ENCODE data around the gene NUTF2. TPM values are rescaled to one million over a fixed set of nuclear protein-coding genes. Genes with fewer than 3 reads are reported as not detected.

NUTF2 gene
- total RNA-seq, 1 donor from 2014 or later = 177 TPM

- DNase-seq (ENCODE audit: low spot score, unreplicated experiment) = no peak
- Mint-ChIP-seq H3K27ac (no peak overlapping the region), H3K36me3 (ENCODE audit: insufficient read depth) (no peaks in the 10 kb centered on the region), H3K4me3 (ENCODE audit: low read depth) (no peak overlapping the region), H3K9me3 (ENCODE audit: low read depth) (no peaks in the 10 kb centered on the region), H3K4me1 (ENCODE audit: low read depth) (no peaks in the 10 kb centered on the region), H3K27me3 (no peaks in the 10 kb centered on the region)
- no peak for TF ChIP-seq CTCF (IDR thresholded peaks at IDR 0.05; ENCODE audit: unreplicated experiment)
These were observed 32.2 kb upstream of the NUTF2 start for GRCh38 chr16:67814567-67814966.

GRCh38 chr16:67820608-67821259 lies 26.0 kb upstream of the NUTF2 start:
- Mint-ChIP-seq H3K27ac (no peak overlapping the region), H3K9me3 (ENCODE audit: low read depth) (no peaks in the 10 kb centered on the region), H3K36me3 (ENCODE audit: insufficient read depth) (peaks cover 2% of the 10 kb centered on the region), H3K27me3 (no peaks in the 10 kb centered on the region), H3K4me3 (ENCODE audit: low read depth) (no peak overlapping the region), H3K4me1 (ENCODE audit: low read depth) (no peaks in the 10 kb centered on the region)
- TF ChIP-seq CTCF (IDR thresholded peaks at IDR 0.05; ENCODE audit: unreplicated experiment) = no peak
- DNase-seq (ENCODE audit: low spot score, unreplicated experiment) = no peak

DNA sequence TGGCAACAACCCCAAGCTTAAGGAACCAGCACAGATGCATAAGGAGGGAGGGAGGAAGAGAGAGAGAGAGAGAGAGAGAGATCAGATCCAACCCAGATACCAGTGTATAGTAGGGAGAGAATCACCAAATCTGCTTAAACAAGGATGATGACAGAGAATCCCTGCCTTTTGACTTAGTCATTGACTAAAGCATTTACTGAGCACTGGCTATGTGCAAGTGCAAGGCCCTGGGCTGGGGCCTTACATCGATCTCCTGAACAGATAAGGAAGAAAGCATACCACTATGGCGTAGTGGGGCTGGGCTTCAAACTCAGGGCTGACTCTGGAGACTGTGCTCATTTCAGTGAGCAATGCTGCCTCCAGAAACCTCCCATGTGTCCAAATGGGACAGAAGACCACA lies 24.2 kb upstream of the NUTF2 start:
- DNase-seq (ENCODE audit: low spot score, unreplicated experiment) = no peak
- Mint-ChIP-seq H3K4me3 (ENCODE audit: low read depth) (no peak overlapping the region), H3K4me1 (ENCODE audit: low read depth) (no peaks in the 10 kb centered on the region), H3K27me3 (no peaks in the 10 kb centered on the region), H3K27ac (no peak overlapping the region), H3K36me3 (ENCODE audit: insufficient read depth) (peaks cover 3% of the 10 kb centered on the region), H3K9me3 (ENCODE audit: low read depth) (no peaks in the 10 kb centered on the region)
- no peak for TF ChIP-seq CTCF (IDR thresholded peaks at IDR 0.05; ENCODE audit: unreplicated experiment)

- Mint-ChIP-seq H3K27me3 (no peaks in the 10 kb centered on the region), H3K4me3 (ENCODE audit: low read depth) (no peak overlapping the region), H3K36me3 (ENCODE audit: insufficient read depth) (peaks cover 7% of the 10 kb centered on the region), H3K9me3 (ENCODE audit: low read depth) (no peaks in the 10 kb centered on the region), H3K4me1 (ENCODE audit: low read depth) (no peaks in the 10 kb centered on the region), H3K27ac (no peak overlapping the region)
- no peak for TF ChIP-seq CTCF (IDR thresholded peaks at IDR 0.05; ENCODE audit: unreplicated experiment)
- no peak for DNase-seq (ENCODE audit: low spot score, unreplicated experiment)
These were observed 21.6 kb upstream of the NUTF2 start for GRCh38 chr16:67825119-67825518.

DNA sequence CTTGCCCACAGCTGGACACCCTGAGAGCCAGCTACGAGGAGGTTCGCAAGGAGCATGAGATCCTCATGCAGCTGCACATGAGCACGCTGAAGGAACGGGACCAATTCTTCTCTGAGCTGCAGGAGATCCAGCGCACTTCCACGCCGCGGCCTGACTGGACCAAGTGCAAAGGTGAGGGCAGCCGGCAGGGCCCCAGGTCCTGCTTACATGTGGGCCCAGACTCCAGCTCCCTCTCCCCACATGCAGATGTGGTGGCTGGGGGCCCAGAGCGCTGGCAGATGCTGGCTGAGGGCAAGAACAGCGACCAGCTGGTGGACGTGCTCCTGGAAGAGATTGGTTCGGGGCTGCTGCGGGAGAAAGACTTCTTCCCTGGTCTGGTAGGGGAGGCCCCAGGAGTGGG lies 20.8 kb upstream of the NUTF2 start:
- DNase-seq (ENCODE audit: low spot score, unreplicated experiment) = no peak
- H3K4me1 Mint-ChIP-seq (ENCODE audit: low read depth) = no peaks in the 10 kb centered on the region
- no peak for TF ChIP-seq CTCF (IDR thresholded peaks at IDR 0.05; ENCODE audit: unreplicated experiment)
- no peaks in the 10 kb centered on the region for H3K9me3 Mint-ChIP-seq (ENCODE audit: low read depth)
- peaks cover 7% of the 10 kb centered on the region for H3K36me3 Mint-ChIP-seq (ENCODE audit: insufficient read depth)
- H3K27ac Mint-ChIP-seq = no peak overlapping the region
- no peak overlapping the region for H3K4me3 Mint-ChIP-seq (ENCODE audit: low read depth)
- H3K27me3 Mint-ChIP-seq = no peaks in the 10 kb centered on the region
